ENCODE data around the gene MFN2.

MFN2 gene

GRCh38 chr1:11989669-11990068 lies 9.4 kb downstream of the MFN2 start:
- no peak for TF ChIP-seq CTCF (conservative IDR thresholded peaks at IDR 0.05; ENCODE audit: low read depth)
- H3K27ac ChIP-seq = peak overlapping the region; percentile 13; the same call in 1 of the 2 replicates
- ChIA-PET CTCF (no interaction called here), POLR2A (ENCODE audit: low non-redundant PET) (no interaction called here)
- DNase-seq (ENCODE audit: low spot score) = no peak

DNA sequence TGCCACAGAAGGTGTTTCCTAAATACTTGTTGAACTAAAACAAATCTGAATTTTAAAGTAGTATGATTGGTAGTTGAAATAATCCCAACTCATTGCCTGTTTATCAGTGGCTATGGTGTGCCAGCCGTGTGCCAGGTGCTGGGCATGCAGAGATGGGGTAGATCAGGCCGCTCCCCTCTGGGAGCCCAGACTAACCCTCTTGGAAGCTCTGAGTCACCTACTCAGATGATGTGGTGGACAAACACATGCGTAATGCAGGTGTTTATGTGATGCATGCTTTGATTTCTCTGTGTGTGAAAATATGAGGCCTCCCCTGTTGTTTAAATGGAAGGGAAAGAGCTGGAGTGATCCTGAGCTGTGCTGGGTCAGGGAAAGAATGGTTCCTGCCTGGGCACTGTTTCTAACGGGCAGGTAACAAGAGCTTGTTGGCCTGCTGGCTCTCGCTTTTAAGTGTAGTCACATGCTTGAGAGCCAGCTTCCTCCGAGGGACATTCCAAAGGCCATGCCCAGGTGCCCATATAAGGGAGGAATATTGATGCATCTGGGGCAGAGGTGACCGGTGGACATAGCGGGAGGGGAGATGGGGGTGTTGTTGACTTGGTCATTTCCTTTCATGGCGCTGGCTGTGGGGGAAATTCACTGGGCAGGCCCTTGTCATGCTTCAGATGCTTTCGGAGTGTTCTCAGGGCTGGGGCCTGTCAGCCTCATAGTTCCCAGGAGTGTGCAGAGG lies 10.2 kb downstream of the MFN2 start:
- no peak for TF ChIP-seq CTCF (conservative IDR thresholded peaks at IDR 0.05; ENCODE audit: low read depth)
- CTCF ChIA-PET = no interaction called here
- peak overlapping the region; percentile 13; the same call in 1 of the 2 replicates for H3K27ac ChIP-seq
- peak; percentile 28 for DNase-seq (ENCODE audit: low spot score)
- POLR2A ChIA-PET (ENCODE audit: low non-redundant PET) = no interaction called here

DNA sequence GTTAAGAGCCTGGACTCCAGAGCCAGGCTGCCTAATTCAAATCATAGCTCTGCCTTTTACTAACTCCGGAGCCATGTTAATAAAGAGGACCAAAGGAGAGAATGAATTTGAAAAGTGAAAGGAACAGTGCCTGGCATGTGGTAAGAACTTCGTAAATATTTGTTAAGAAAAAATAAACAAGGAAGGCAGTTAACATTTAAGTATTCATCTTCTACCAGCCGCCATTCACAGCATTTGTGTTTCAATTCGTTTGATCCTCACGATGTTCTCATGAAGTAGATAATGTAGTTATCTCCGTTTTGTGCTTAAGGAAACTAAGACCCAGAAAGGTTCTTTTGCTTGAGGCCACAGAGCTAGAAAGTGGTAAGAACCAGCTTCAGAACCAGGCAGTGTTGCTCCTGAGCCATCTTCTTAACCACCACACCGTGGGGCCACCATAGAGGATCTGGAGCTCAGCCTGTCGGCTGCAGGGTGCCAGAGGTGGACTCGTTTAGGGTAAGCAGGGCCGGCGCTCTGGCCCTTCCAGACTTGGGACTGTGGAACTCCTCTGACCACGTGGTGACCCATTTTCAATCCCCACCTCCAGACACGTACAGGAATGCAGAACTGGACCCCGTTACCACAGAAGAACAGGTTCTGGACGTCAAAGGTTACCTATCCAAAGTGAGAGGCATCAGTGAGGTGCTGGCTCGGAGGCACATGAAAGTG lies 11.9 kb downstream of the MFN2 start:
- ChIA-PET POLR2A (ENCODE audit: low non-redundant PET) (no interaction called here), CTCF (no interaction called here)
- H3K27ac ChIP-seq = no peak overlapping the region
- no peak for TF ChIP-seq CTCF (conservative IDR thresholded peaks at IDR 0.05; ENCODE audit: low read depth)
- DNase-seq (ENCODE audit: low spot score) = no peak

- POLR2A ChIA-PET (ENCODE audit: low non-redundant PET) = no interaction called here
- no peak for DNase-seq (ENCODE audit: low spot score)
- no peak for TF ChIP-seq CTCF (conservative IDR thresholded peaks at IDR 0.05; ENCODE audit: low read depth)
- CTCF ChIA-PET = interaction anchor here (0.7 to 1.9 kb wide), 2 partner anchors 16 to 98 kb away, joined by 3 to 4 read pairs; no protein-coding TSS in a partner anchor
- H3K27ac ChIP-seq = no peak overlapping the region
Measured at GRCh38 chr1:11997081-11997850, 17.0 kb downstream of the MFN2 start.

DNA sequence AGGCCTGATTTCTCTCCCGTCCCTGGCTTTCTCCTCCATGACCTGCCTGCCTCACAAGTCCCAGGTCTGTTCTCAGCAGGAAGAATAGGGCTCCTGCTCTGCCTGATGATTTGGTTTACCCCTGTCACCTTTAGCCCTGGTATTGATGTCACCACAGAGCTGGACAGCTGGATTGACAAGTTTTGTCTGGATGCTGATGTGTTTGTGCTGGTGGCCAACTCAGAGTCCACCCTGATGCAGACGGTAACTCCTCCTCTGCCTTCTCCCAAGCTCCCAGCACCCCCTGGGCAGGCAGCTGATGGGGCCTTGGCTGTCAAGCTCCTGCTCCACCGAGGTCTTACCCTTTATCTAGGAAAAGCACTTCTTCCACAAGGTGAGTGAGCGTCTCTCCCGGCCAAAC lies 18.4 kb downstream of the MFN2 start:
- ChIA-PET POLR2A (ENCODE audit: low non-redundant PET) (no interaction called here), CTCF (no interaction called here)
- DNase-seq (ENCODE audit: low spot score) = no peak
- no peak for TF ChIP-seq CTCF (conservative IDR thresholded peaks at IDR 0.05; ENCODE audit: low read depth)
- H3K27ac ChIP-seq = 0 out of 2 replicates have a peak overlapping the region, but pooled peaks have one; percentile 8

- DNase-seq (ENCODE audit: low spot score) = no peak
- no peak overlapping the region for H3K27ac ChIP-seq
- TF ChIP-seq CTCF (conservative IDR thresholded peaks at IDR 0.05; ENCODE audit: low read depth) = no peak
- ChIA-PET POLR2A (ENCODE audit: low non-redundant PET) (no interaction called here), CTCF (no interaction called here)
Measured at GRCh38 chr1:11999236-11999635, 19.0 kb downstream of the MFN2 start.
